ENCODE data around the gene PLA2G4F. TPM values are rescaled to one million over a fixed set of nuclear protein-coding genes. Genes with fewer than 3 reads are reported as not detected.

The PLA2G4F gene
- total and polyA plus RNA-seq, 12 donors: 0.03 to 13.8 (median 1.7) TPM

- Histone ChIP-seq H3K9me3 (no peaks in the 10 kb centered on the region), H3K4me1 (peaks cover 0 to 14% (median 2%) of the 10 kb centered on the region in 9 donors), H3K27me3 (peaks cover 0 to 3% (median 0%) of the 10 kb centered on the region in 7 donors), H3K27ac (no peak overlapping the region), H3K4me3 (no peak overlapping the region), H3K36me3 (no peaks in the 10 kb centered on the region)
- intact Hi-C loops (cut with DNase I): no loop called here
- TF ChIP-seq CTCF (IDR thresholded peaks at IDR 0.05): no peak
- no peak for ATAC-seq
- WGBS, 2 donors: 95 to 97% methylated on average over 4 of the region's 4 CpGs
- DNase-seq: no peak
Measured at GRCh38 chr15:42089942-42090341, 66.5 kb downstream of the PLA2G4F start.

Small RNA genes within 50 kb of the gene (microRNA-seq; reads per million reads assigned to microRNA genes)
- gene MIR627: 19.2 to 51.1 reads per million in 2 donors

Other genes starting within 250 kb of the PLA2G4F start
- gene EHD4, start 184.1 kb downstream of the PLA2G4F start, total RNA-seq: 10 to 100 TPM; 29.8 to 62.7 (median 46.6) TPM
- 10 to 100 TPM; 23.4 to 24.2 TPM for gene EHD4, start 184.1 kb downstream of the PLA2G4F start, polyA plus RNA-seq
- gene PLA2G4E, start 135.6 kb downstream of the PLA2G4F start, total RNA-seq: under 1 TPM in 4 of 10 donors, not detected in 6; 0.05 to 0.79 (median 0.19) TPM
- gene PLA2G4E, start 135.6 kb downstream of the PLA2G4F start, polyA plus RNA-seq: under 1 TPM in 1 of 2 donors, not detected in 1; 0.07 TPM
- not detected for gene PLA2G4D, start 62.1 kb downstream of the PLA2G4F start, total RNA-seq
- gene PLA2G4D, start 62.1 kb downstream of the PLA2G4F start, polyA plus RNA-seq: not detected
- 10 to 100 TPM; 34.8 to 55.0 (median 49.2) TPM for gene VPS39, start 51.7 kb upstream of the PLA2G4F start, total RNA-seq
- 10 to 100 TPM; 24.9 to 33.9 TPM for gene VPS39, start 51.7 kb upstream of the PLA2G4F start, polyA plus RNA-seq
- 10 to 100 TPM; 15.4 to 25.8 (median 18.9) TPM for gene GANC, start 116.6 kb upstream of the PLA2G4F start, total RNA-seq
- 1 to 10 TPM; 5.3 to 7.9 TPM for gene GANC, start 116.6 kb upstream of the PLA2G4F start, polyA plus RNA-seq
- 10 to 100 TPM; 17.5 to 25.9 (median 21.3) TPM for gene TMEM87A, start 116.8 kb upstream of the PLA2G4F start, total RNA-seq
- 10 to 100 TPM; 10.3 to 15.4 TPM for gene TMEM87A, start 116.8 kb upstream of the PLA2G4F start, polyA plus RNA-seq
- 10 to 100 TPM in 1 of 10 donors, 1 to 10 TPM in 9; 2.6 to 10.6 (median 5.7) TPM for gene CAPN3, start 202.9 kb upstream of the PLA2G4F start, total RNA-seq
- 10 to 100 TPM in 1 of 2 donors, 1 to 10 TPM in 1; 2.7 to 33.9 TPM for gene CAPN3, start 202.9 kb upstream of the PLA2G4F start, polyA plus RNA-seq

Measured in heart right ventricle (tissue), 16 donors.